Measurements from ENCODE around the gene MBD2.
"Not testable (repeated sequence)": the region's sequence is repeated elsewhere in the genome, so short reads cannot be mapped to it uniquely, and the experiment has no call there.

Gene MBD2

GRCh38 chr18:54215069-54215468 is 9.4 kb downstream of the MBD2 start:
- no peak for TF ChIP-seq POLR2A (IDR thresholded peaks at IDR 0.05; ENCODE audit: extremely low read depth, insufficient read length)
- no peak for TF ChIP-seq MYC (IDR thresholded peaks at IDR 0.05; ENCODE audit: low read depth, low read length)
- TF ChIP-seq, protein P1, sequence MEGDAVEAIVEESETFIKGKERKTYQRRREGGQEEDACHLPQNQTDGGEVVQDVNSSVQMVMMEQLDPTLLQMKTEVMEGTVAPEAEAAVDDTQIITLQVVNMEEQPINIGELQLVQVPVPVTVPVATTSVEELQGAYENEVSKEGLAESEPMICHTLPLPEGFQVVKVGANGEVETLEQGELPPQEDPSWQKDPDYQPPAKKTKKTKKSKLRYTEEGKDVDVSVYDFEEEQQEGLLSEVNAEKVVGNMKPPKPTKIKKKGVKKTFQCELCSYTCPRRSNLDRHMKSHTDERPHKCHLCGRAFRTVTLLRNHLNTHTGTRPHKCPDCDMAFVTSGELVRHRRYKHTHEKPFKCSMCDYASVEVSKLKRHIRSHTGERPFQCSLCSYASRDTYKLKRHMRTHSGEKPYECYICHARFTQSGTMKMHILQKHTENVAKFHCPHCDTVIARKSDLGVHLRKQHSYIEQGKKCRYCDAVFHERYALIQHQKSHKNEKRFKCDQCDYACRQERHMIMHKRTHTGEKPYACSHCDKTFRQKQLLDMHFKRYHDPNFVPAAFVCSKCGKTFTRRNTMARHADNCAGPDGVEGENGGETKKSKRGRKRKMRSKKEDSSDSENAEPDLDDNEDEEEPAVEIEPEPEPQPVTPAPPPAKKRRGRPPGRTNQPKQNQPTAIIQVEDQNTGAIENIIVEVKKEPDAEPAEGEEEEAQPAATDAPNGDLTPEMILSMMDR (IDR thresholded peaks at IDR 0.05; ENCODE audit: low read depth, low read length), result no peak
- no peak for TF ChIP-seq MAX (IDR thresholded peaks at IDR 0.05; ENCODE audit: low read depth, low read length)
- H3K4me3 ChIP-seq (ENCODE audit: low read depth, low read length), result no peak overlapping the region
- peak; percentile 7 for DNase-seq (ENCODE audit: low read depth)

DNA sequence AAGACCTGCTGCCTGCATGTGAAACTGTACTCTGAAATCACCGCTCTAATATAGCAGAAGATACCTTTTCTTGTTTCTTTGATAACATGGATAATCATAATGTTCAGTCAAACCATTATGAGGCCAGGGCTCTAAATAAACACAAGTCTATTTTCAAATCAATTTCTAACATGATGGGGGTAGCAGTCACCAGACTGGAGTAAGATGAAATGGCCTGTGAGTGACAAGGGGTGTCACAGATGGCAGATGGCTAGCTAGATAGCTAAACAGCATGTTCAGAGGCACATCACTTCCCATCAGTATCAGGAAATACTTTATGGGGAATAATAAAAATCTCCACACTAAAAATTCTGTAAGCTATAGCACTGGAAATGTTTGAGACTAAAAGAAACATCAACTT is 14.0 kb downstream of the MBD2 start:
- H3K4me3 ChIP-seq (ENCODE audit: low read depth, low read length), result no peak overlapping the region
- TF ChIP-seq POLR2A (IDR thresholded peaks at IDR 0.05; ENCODE audit: extremely low read depth, insufficient read length), result no peak
- no peak for TF ChIP-seq MYC (IDR thresholded peaks at IDR 0.05; ENCODE audit: low read depth, low read length)
- TF ChIP-seq, protein P1 (IDR thresholded peaks at IDR 0.05; ENCODE audit: low read depth, low read length), result no peak
- no peak for TF ChIP-seq MAX (IDR thresholded peaks at IDR 0.05; ENCODE audit: low read depth, low read length)
- no peak for DNase-seq (ENCODE audit: low read depth)

- TF ChIP-seq POLR2A (IDR thresholded peaks at IDR 0.05; ENCODE audit: extremely low read depth, insufficient read length), result no peak
- no peak for DNase-seq (ENCODE audit: low read depth)
- no peak overlapping the region for H3K4me3 ChIP-seq (ENCODE audit: low read depth, low read length)
Observed at GRCh38 chr18:54209471-54210180, 14.8 kb downstream of the MBD2 start.

DNA sequence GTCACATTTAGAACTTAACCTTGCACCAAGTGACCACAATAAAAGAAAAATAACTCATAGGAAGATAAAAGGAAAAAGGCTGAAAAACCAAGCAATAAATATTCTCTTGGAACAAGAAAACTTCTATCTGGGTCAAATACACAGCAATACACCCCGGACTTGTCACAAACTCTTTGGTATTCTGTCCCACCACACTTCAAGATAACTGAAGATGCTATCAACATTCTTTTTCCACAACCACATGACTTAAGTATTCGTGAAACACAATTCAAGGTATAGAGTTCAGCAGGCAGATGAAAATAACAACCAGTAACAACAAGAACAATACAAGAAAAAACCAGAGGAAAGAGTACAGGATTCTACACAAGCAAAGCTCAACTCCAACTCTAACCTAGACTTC is 18.0 kb downstream of the MBD2 start:
- no peak overlapping the region for H3K4me3 ChIP-seq (ENCODE audit: low read depth, low read length)
- no peak for DNase-seq (ENCODE audit: low read depth)
- TF ChIP-seq POLR2A (IDR thresholded peaks at IDR 0.05; ENCODE audit: extremely low read depth, insufficient read length), result no peak
- TF ChIP-seq, protein P1 (IDR thresholded peaks at IDR 0.05; ENCODE audit: low read depth, low read length), result no peak
- no peak for TF ChIP-seq MAX (IDR thresholded peaks at IDR 0.05; ENCODE audit: low read depth, low read length)
- TF ChIP-seq MYC (IDR thresholded peaks at IDR 0.05; ENCODE audit: low read depth, low read length), result no peak

DNA sequence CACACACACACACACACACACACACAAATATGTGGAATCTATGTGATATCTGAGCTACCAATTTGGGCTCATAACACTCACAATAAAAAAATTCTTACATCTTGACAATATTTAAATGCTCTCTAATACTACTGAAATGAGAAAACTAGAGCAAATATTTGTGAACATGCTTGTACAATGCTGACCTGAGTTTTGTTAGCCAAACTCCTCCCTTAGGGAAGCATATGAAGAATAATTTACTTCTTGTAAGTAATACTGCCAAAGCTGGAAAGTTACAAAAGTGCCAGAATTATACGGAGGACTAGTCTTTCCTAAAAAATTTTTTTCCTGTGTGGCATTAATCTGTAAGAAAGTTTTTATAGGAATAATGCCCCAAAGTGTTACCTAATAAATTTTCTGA is 18.5 kb downstream of the MBD2 start:
- no peak for DNase-seq (ENCODE audit: low read depth)
- no peak overlapping the region for H3K4me3 ChIP-seq (ENCODE audit: low read depth, low read length)
- no peak for TF ChIP-seq MAX (IDR thresholded peaks at IDR 0.05; ENCODE audit: low read depth, low read length)
- no peak for TF ChIP-seq MYC (IDR thresholded peaks at IDR 0.05; ENCODE audit: low read depth, low read length)
- no peak for TF ChIP-seq POLR2A (IDR thresholded peaks at IDR 0.05; ENCODE audit: extremely low read depth, insufficient read length)
- TF ChIP-seq, protein P1 (IDR thresholded peaks at IDR 0.05; ENCODE audit: low read depth, low read length), result no peak

GRCh38 chr18:54205448-54205847 is 19.0 kb downstream of the MBD2 start:
- H3K4me3 ChIP-seq (ENCODE audit: low read depth, low read length); DNase-seq (ENCODE audit: low read depth): not testable (repeated sequence)

DNA sequence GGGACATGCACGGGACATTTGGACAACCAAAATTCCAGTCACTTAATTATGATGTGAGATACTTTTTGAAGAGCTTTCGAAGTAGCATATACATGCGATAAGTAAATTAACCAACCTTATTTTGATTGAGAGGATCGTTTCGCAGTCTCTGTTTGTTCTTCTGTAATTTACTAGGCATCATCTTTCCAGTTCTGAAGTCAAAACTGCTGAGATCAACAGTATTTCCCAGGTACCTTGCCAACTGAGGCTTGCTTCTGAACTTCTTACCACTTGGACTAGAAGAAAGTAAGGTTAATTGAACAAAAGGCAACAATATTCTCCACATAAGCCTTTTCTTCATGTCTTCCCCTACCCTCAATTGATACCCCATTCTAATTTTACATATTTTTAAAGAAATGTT is 19.6 kb downstream of the MBD2 start:
- TF ChIP-seq, protein P1 (IDR thresholded peaks at IDR 0.05; ENCODE audit: low read depth, low read length), result no peak
- TF ChIP-seq MYC (IDR thresholded peaks at IDR 0.05; ENCODE audit: low read depth, low read length) (no peak), POLR2A (IDR thresholded peaks at IDR 0.05; ENCODE audit: extremely low read depth, insufficient read length) (no peak), MAX (IDR thresholded peaks at IDR 0.05; ENCODE audit: low read depth, low read length) (no peak)
- no peak overlapping the region for H3K4me3 ChIP-seq (ENCODE audit: low read depth, low read length)
- no peak for DNase-seq (ENCODE audit: low read depth)

All from NB4 (cell line).